Calu3 (cell line): ENCODE results near the gene RPS27L. TPM values are rescaled to one million over a fixed set of nuclear protein-coding genes. Genes with fewer than 3 reads are reported as not detected.

ENCODE experiments used
- BruUV-seq: library from RNA; stranded (reverse); fragments of 400-500 nt; replicated peaks from 2 replicates; lab custom pipeline; 2021; lab: Mats Ljungman, UMichigan
- CTCF ChIA-PET: fragments of 300-600 bp; sonication (Branson Sonifier 250); formaldehyde crosslinking; loops from one replicate; lab custom pipeline; 2022; ENCODE audit warnings: antibody characterized with exemption; lab: Charles Lee
- DNase-seq: peaks from one replicate; pipeline ENCODE4 v3.0.0; 2022
- H3K27ac Mint-ChIP-seq: one replicate; pipeline ENCODE4 v1.8.0; 2022; ENCODE audit warnings: mixed read lengths; ENCODE audit not compliant: unreplicated experiment
- H3K27me3 Mint-ChIP-seq: one replicate; pipeline ENCODE4 v1.8.0; 2022; ENCODE audit warnings: mixed read lengths; ENCODE audit not compliant: unreplicated experiment
- H3K36me3 Mint-ChIP-seq: one replicate; pipeline ENCODE4 v1.8.0; 2022; ENCODE audit warnings: mild to moderate bottlenecking, moderate library complexity, mixed read lengths; ENCODE audit not compliant: insufficient read depth, unreplicated experiment
- H3K4me1 Mint-ChIP-seq: one replicate; pipeline ENCODE4 v1.8.0; 2022; ENCODE audit warnings: mild to moderate bottlenecking, low read depth, mixed read lengths; ENCODE audit not compliant: unreplicated experiment
- H3K4me3 Mint-ChIP-seq: one replicate; pipeline ENCODE4 v1.8.0; 2022; ENCODE audit warnings: mild to moderate bottlenecking, low read depth, moderate library complexity, mixed read lengths; ENCODE audit not compliant: unreplicated experiment
- H3K9me3 Mint-ChIP-seq: one replicate; pipeline ENCODE4 v1.8.0; 2022; ENCODE audit warnings: low read depth, mixed read lengths; ENCODE audit not compliant: unreplicated experiment
- CTCF ChIP-seq: fragments of 200-600 bp; IDR thresholded peaks from one replicate; pipeline ENCODE4 v1.8.0; 2022; ENCODE audit warnings: antibody characterized with exemption; ENCODE audit not compliant: unreplicated experiment
- intact Hi-C: fragments of 100-400 bp; cut with micrococcal nuclease; formaldehyde crosslinking; loops from one replicate; pipeline ENCODE4 v1.10.0; 2022; ENCODE audit not compliant: unreplicated experiment
- total RNA-seq: library from RNA; stranded (reverse); gene quantifications from 2 replicates; pipeline ENCODE4 v1.2.3, GENCODE V29; 2022

The RPS27L gene
- total RNA-seq, 1 experiment from 2014 or later, result 64.4 TPM

DNA sequence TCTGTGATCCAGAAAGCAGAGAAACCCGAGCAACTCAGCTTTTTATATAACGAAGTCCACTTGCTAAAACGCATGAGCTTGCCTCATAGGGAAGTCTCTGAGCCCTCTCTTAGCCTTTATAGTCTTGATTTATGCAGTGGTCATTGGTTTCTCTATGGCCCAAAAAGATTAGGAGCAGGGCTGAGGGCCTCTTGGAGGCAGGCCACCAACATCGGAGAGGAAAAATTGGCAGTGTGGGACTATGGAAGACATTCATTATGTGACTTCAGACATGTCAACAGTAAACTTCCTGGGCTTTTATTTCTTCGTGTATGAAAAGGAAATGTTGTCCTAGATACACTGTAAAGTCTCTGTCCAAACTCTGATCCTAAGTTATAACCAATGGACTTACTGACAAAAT is 45.6 kb upstream of the RPS27L start:
- intact Hi-C loops, result loop anchor here (5.0 kb wide), 1 partner anchor 74 kb away; the partner anchor contains the start of gene APH1B
- Mint-ChIP-seq H3K4me3 (no peak overlapping the region), H3K36me3 (no peaks in the 10 kb centered on the region), H3K4me1 (no peaks in the 10 kb centered on the region), H3K9me3 (no peaks in the 10 kb centered on the region), H3K27ac (no peak overlapping the region), H3K27me3 (no peaks in the 10 kb centered on the region)
- DNase-seq, result no peak
- TF ChIP-seq CTCF, result no peak
- BruUV-seq, result no TSS peak
- CTCF ChIA-PET, result interaction anchor here (0.5 to 0.9 kb wide), 3 partner anchors 16 to 53 kb away, joined by 3 read pairs; no protein-coding TSS in a partner anchor

DNA sequence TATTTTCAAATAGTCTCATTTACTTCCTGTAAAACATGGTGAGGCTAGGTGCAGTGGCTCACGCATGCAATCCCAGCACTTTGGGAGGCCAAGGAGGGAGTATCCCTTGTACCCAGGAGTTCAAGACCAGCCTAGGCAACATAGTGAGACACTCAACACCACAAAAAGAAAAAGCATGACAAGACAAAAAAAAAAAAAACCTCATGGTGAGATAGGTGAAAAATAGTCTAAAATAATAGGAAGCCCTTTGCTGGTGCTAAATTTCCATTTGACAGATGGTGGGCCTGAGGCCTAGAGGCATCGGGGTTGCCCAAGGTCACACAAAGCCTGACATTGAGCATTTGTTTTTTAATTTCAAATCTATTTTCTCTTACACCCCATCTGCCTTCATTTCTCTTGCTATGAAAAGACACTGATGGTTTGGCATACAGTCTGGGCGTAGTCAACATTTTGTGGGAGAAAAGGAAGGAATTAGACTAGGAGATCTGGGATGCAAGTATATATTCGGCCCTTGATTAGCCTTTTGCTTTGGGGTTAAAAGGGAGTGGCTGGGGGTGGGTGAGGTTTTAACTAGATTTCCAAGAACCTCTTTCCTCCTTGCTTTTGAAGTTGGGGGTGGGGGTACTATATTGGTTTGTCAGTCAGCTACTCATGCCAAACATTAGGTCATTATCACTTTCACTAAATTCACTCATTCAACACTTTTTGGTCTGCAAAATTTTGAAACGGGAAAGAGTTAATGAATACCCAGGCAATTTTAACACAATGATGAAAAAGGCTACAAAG is 43.4 kb upstream of the RPS27L start:
- Mint-ChIP-seq H3K27ac (no peak overlapping the region), H3K4me3 (no peak overlapping the region), H3K9me3 (no peaks in the 10 kb centered on the region), H3K36me3 (no peaks in the 10 kb centered on the region), H3K4me1 (no peaks in the 10 kb centered on the region), H3K27me3 (no peaks in the 10 kb centered on the region)
- TF ChIP-seq CTCF, result no peak
- CTCF ChIA-PET, result no interaction called here
- no peak for DNase-seq
- intact Hi-C loops, result loop anchor here (5.0 kb wide), 1 partner anchor 77 kb away; the partner anchor contains the start of gene APH1B
- no TSS peak for BruUV-seq

GRCh38 chr15:63198371-63199250 is 41.3 kb upstream of the RPS27L start:
- BruUV-seq, result no TSS peak
- no peak for DNase-seq
- Mint-ChIP-seq H3K4me1 (no peaks in the 10 kb centered on the region), H3K36me3 (no peaks in the 10 kb centered on the region), H3K4me3 (no peak overlapping the region), H3K9me3 (no peaks in the 10 kb centered on the region), H3K27ac (no peak overlapping the region), H3K27me3 (no peaks in the 10 kb centered on the region)
- intact Hi-C loops, result no loop called here
- no peak for TF ChIP-seq CTCF
- CTCF ChIA-PET, result no interaction called here

DNA sequence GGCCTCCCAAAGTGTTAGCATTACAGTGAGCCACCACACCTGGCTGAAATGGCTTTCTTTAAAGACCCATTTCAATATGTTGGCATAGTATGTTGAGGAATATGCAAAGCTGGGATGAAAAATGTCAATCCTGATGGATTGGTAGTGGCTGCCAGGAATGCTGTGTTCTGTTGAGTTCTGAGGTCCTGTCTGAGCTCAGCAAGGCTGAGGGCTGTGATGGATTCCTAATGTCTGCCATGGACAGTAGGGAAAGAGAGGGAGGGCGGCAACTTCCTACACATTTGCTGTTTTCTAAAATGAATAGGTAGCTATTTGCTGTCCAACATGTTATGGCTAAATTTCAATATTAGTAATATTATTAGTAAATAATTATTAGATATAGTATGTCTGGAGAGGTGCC is 40.3 kb upstream of the RPS27L start:
- intact Hi-C loops, result no loop called here
- no peaks in the 10 kb centered on the region for H3K9me3 Mint-ChIP-seq

More for the DNA sequence above, 40.3 kb upstream of the RPS27L start:
- BruUV-seq, result no TSS peak
- CTCF ChIA-PET, result no interaction called here
- H3K36me3 Mint-ChIP-seq, result no peaks in the 10 kb centered on the region
- no peak overlapping the region for H3K27ac Mint-ChIP-seq
- no peaks in the 10 kb centered on the region for H3K27me3 Mint-ChIP-seq
- no peak for DNase-seq
- no peak overlapping the region for H3K4me3 Mint-ChIP-seq
- no peaks in the 10 kb centered on the region for H3K4me1 Mint-ChIP-seq
- TF ChIP-seq CTCF, result no peak
